HEK293 (cell line): ENCODE measurements around the gene ITPKC.
"Not testable (repeated sequence)": the region's sequence is repeated elsewhere in the genome, so short reads cannot be mapped to it uniquely, and the experiment has no call there.

Experiments used
- RBAK ChIP-seq: fragments of 450-650 bp; formaldehyde crosslinking; IDR thresholded peaks from 2 replicates; pipeline ENCODE4 v1.5.1; 2016; ENCODE audit warnings: missing biosample characterization, missing genetic modification characterization
- SP2 ChIP-seq: fragments of 450-650 bp; formaldehyde crosslinking; IDR thresholded peaks from 2 replicates; pipeline ENCODE4 v1.5.1; 2016; ENCODE audit warnings: missing biosample characterization, missing genetic modification characterization
- ZNF10 ChIP-seq: fragments of 450-650 bp; formaldehyde crosslinking; IDR thresholded peaks from 2 replicates; pipeline ENCODE4 v1.5.1; 2017; ENCODE audit warnings: missing biosample characterization, missing genetic modification characterization
- ZNF274 ChIP-seq, 2 experiments: fragments of 200-500 bp in 1 of 2; fragments of 450-650 bp in 1 of 2; sonication (Bioruptor generic) in 1 of 2; formaldehyde crosslinking in 1 of 2; IDR thresholded peaks; 2 replicates each; pipeline versions ENCODE4 v1.5.1 to v1.6.1; 2014 to 2016; ENCODE audit warnings: borderline replicate concordance in 1 of 2, inconsistent platforms in 1 of 2, low read length in 1 of 2, missing biosample characterization in 1 of 2, missing genetic modification characterization in 1 of 2
- ZNF555 ChIP-seq: fragments of 450-650 bp; formaldehyde crosslinking; conservative IDR thresholded peaks from 2 replicates; pipeline ENCODE4 v1.5.1; 2017; ENCODE audit warnings: missing biosample characterization, mild to moderate bottlenecking, missing genetic modification characterization, inconsistent platforms
- TF ChIP-seq, protein P1 (sequence below): fragments of 450-650 bp; formaldehyde crosslinking; IDR thresholded peaks from 2 replicates; pipeline ENCODE4 v1.5.1; 2016; ENCODE audit warnings: missing biosample characterization, missing genetic modification characterization
- TF ChIP-seq, protein P2 (sequence below): fragments of 450-650 bp; formaldehyde crosslinking; IDR thresholded peaks from 2 replicates; pipeline ENCODE4 v1.5.1; 2017; ENCODE audit warnings: missing biosample characterization, missing genetic modification characterization
- TF ChIP-seq, protein P3 (sequence below): sonication (generic); formaldehyde crosslinking; IDR thresholded peaks from 2 replicates; pipeline ENCODE4 v1.8.1; 2022; ENCODE audit warnings: mild to moderate bottlenecking, moderate library complexity, missing genetic modification reagents

DNA sequence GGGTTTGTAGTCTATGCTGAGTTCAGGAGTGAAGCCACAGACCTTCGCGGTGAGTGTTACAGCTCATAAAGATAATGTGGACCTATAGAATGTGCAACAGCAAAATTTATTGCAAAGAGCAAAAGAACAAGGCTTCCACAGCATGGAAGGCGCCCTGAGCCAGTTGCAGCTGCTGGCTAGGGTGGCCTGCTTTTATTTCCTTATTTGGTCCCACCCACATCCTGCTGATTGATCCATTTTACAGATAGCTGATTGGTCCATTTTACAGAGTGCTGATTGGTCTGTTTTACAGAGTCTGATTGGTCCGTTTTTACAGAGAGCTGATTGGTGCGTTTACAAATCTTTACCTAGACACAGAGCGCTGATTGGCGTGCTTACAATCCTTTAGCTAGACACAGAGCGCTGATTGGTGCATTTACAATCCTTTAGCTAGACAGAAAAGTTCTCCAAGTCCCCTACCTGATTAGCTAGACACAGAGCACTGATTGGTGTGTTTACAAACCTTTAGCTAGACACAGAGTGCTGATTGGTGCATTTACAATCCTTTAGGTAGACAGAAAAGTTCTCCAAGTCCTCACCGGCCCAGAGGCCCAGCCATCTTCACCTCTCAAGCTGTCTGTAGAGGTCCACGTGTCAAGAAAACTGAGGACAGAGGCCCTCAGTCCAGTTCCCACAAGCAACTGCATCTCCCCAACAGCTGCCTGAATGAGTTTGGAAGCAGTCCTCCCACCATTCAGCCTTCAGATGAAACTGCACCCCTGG, 54.4 kb downstream of the ITPKC start:
- not testable (repeated sequence) for TF ChIP-seq RBAK (tag by site-specific recombination); ZNF10 (tag by site-specific recombination); ZNF555; ZNF274 (IDR thresholded peaks at IDR 0.05; ENCODE audit: low read length); ZNF274 (tag by site-specific recombination; IDR thresholded peaks at IDR 0.05; ENCODE audit: borderline replicate concordance)
- TF ChIP-seq, protein P1, sequence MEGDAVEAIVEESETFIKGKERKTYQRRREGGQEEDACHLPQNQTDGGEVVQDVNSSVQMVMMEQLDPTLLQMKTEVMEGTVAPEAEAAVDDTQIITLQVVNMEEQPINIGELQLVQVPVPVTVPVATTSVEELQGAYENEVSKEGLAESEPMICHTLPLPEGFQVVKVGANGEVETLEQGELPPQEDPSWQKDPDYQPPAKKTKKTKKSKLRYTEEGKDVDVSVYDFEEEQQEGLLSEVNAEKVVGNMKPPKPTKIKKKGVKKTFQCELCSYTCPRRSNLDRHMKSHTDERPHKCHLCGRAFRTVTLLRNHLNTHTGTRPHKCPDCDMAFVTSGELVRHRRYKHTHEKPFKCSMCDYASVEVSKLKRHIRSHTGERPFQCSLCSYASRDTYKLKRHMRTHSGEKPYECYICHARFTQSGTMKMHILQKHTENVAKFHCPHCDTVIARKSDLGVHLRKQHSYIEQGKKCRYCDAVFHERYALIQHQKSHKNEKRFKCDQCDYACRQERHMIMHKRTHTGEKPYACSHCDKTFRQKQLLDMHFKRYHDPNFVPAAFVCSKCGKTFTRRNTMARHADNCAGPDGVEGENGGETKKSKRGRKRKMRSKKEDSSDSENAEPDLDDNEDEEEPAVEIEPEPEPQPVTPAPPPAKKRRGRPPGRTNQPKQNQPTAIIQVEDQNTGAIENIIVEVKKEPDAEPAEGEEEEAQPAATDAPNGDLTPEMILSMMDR, result not testable (repeated sequence)
- peak; percentile 77 for TF ChIP-seq SP2 (tag by site-specific recombination)
- TF ChIP-seq, protein P2, sequence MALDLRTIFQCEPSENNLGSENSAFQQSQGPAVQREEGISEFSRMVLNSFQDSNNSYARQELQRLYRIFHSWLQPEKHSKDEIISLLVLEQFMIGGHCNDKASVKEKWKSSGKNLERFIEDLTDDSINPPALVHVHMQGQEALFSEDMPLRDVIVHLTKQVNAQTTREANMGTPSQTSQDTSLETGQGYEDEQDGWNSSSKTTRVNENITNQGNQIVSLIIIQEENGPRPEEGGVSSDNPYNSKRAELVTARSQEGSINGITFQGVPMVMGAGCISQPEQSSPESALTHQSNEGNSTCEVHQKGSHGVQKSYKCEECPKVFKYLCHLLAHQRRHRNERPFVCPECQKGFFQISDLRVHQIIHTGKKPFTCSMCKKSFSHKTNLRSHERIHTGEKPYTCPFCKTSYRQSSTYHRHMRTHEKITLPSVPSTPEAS (tag by site-specific recombination), result not testable (repeated sequence)
- TF ChIP-seq, protein P3, sequence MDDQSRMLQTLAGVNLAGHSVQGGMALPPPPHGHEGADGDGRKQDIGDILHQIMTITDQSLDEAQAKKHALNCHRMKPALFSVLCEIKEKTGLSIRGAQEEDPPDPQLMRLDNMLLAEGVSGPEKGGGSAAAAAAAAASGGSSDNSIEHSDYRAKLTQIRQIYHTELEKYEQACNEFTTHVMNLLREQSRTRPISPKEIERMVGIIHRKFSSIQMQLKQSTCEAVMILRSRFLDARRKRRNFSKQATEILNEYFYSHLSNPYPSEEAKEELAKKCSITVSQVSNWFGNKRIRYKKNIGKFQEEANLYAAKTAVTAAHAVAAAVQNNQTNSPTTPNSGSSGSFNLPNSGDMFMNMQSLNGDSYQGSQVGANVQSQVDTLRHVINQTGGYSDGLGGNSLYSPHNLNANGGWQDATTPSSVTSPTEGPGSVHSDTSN (CRISPR knock-in tag), result not testable (repeated sequence)
